Hepatocyte (in vitro differentiated cells): ENCODE data around the gene TM2D3. TPM values are rescaled to one million over a fixed set of nuclear protein-coding genes. Genes with fewer than 3 reads are reported as not detected.

Source experiments
- DNase-seq: peaks from one replicate; pipeline ENCODE4 v3.0.0-alpha.2; 2016; ENCODE audit warnings: low spot score
- H2AFZ ChIP-seq: fragments of 200-600 bp; sonication (generic); 2 replicates; pipeline ENCODE4 v1.6.0; 2016; ENCODE audit warnings: antibody characterized with exemption, mild to moderate bottlenecking
- H3K27ac ChIP-seq: fragments of 200-600 bp; sonication (generic); 2 replicates; pipeline ENCODE4 v1.5.1; 2016; ENCODE audit warnings: mild to moderate bottlenecking
- H3K27me3 ChIP-seq: fragments of 200-600 bp; sonication (generic); 2 replicates; pipeline ENCODE4 v1.6.1; 2016
- H3K36me3 ChIP-seq: fragments of 200-600 bp; sonication (generic); replicated peaks from 2 replicates; pipeline ENCODE4 v1.5.1; 2016; ENCODE audit warnings: low read depth; ENCODE audit not compliant: insufficient read depth
- H3K4me1 ChIP-seq: fragments of 200-600 bp; sonication (generic); 2 replicates; pipeline ENCODE4 v1.5.1; 2016; ENCODE audit warnings: mild to moderate bottlenecking, moderate library complexity; ENCODE audit not compliant: insufficient read depth
- H3K4me2 ChIP-seq: fragments of 200-600 bp; sonication (generic); 2 replicates; pipeline ENCODE4 v1.6.0; 2016
- H3K4me3 ChIP-seq: fragments of 200-600 bp; sonication (generic); 2 replicates; pipeline ENCODE4 v1.5.1; 2016; ENCODE audit warnings: mild to moderate bottlenecking
- H3K79me2 ChIP-seq: fragments of 200-600 bp; sonication (generic); 2 replicates; pipeline ENCODE4 v1.6.0; 2017; ENCODE audit warnings: mild to moderate bottlenecking
- H3K9me2 ChIP-seq: fragments of 200-600 bp; sonication (generic); replicated peaks from 2 replicates; pipeline ENCODE4 v1.6.0; 2017; ENCODE audit warnings: mild to moderate bottlenecking; ENCODE audit not compliant: insufficient read depth
- H3K9me3 ChIP-seq: fragments of 200-600 bp; sonication (generic); 2 replicates; pipeline ENCODE4 v1.5.1; 2016; ENCODE audit warnings: low read depth, mild to moderate bottlenecking
- H4K20me1 ChIP-seq: fragments of 200-600 bp; sonication (generic); 2 replicates; pipeline ENCODE4 v1.6.0; 2016; ENCODE audit warnings: mild to moderate bottlenecking; ENCODE audit not compliant: insufficient read depth, poor library complexity, severe bottlenecking
- EZH2 ChIP-seq: fragments of 200-600 bp; sonication (generic); IDR thresholded peaks from 2 replicates; pipeline ENCODE4 v1.6.1; 2016; ENCODE audit warnings: antibody characterized with exemption, mild to moderate bottlenecking, borderline replicate concordance
- EZH2phosphoT487 ChIP-seq: fragments of 200-600 bp; sonication (generic); IDR thresholded peaks from one replicate; pipeline ENCODE4 v1.6.1; 2018; ENCODE audit warnings: antibody characterized with exemption, mild to moderate bottlenecking, low read depth, moderate library complexity; ENCODE audit not compliant: unreplicated experiment, severe bottlenecking
- WGBS: methylation state at CpG from one replicate; pipeline ENCODE4 v1.1.6; 2016; ENCODE audit warnings: low lambda C conversion rate; ENCODE audit errors: missing lambda C conversion rate; 5-methylcytosine and 5-hydroxymethylcytosine counted together
- polyA plus RNA-seq: library from polyadenylated mRNA; unstranded; fragments of >200 nt; fragmentation: Nextera tagmentation; extraction: Ambion mirVana; gene quantifications from 2 replicates; pipeline ENCODE4 v1.2.1, GENCODE V29; 2016
- total RNA-seq: library from RNA; depleted of rRNA; stranded (reverse); fragments of >200 nt; gene quantifications from 2 replicates; pipeline ENCODE4 v1.2.3, GENCODE V29; 2014
- TF ChIP-seq, protein P1 (sequence below): fragments of 200-600 bp; sonication (generic); IDR thresholded peaks from 2 replicates; pipeline ENCODE4 v1.5.1; 2016; ENCODE audit warnings: antibody characterized with exemption, mild to moderate bottlenecking; ENCODE audit not compliant: poor library complexity

The TM2D3 gene
- total and polyA plus RNA-seq, 2 experiments from 2014 or later, result 41.9 to 55.7 TPM

DNA sequence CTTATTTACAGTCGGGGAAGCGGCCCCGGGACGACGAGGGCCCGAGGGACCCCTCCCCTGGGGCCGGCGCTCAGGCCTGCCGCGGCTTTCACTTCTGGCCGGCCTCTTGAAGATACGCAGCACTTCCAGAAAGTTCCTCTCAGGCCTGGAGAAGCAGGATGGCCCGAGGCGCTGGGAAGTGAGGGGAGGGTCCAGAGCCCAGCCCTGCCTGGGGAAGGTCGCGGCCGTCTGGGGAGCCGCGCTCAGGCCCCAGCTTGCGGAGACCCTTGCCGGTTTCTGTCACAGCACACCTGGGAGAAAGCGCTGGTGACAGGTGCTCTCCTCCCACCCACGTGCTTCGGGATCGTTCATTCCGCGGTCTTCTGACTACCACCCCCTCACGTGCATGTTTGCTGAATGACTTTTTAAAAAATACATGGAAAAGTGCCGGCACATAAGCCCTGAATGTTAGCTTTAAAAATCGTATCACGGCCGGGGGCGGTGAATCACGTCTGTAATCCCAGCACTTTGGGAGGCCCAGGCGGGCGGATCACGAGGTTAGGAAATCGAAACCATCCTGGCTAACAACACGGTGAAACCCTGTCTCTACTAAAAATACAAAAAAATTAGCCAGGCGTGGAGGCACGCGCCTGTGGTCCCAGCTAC is 727 bp upstream of the TM2D3 start:
- DNase-seq, result no peak
- H3K27ac ChIP-seq, result peak overlapping the region; percentile 96
- H4K20me1 ChIP-seq, result no peaks in the 10 kb centered on the region
- peak overlapping the region; percentile 47 for H3K4me3 ChIP-seq
- peaks cover 17% of the 10 kb centered on the region for H3K4me1 ChIP-seq
- H3K27me3 ChIP-seq, result no peaks in the 10 kb centered on the region
- H3K9me3 ChIP-seq, result no peaks in the 10 kb centered on the region
- H3K36me3 ChIP-seq, result no peaks in the 10 kb centered on the region
- H3K9me2 ChIP-seq, result no peaks in the 10 kb centered on the region
- 50% methylated on average over 41 of the region's 42 CpGs for WGBS
- peak overlapping the region; percentile 95 for H3K4me2 ChIP-seq
- peaks cover 42% of the 10 kb centered on the region for H3K79me2 ChIP-seq
- H2AFZ ChIP-seq, result peak overlapping the region; percentile 61
- TF ChIP-seq EZH2 (no peak), EZH2phosphoT487 (no peak)
- TF ChIP-seq, protein P1, sequence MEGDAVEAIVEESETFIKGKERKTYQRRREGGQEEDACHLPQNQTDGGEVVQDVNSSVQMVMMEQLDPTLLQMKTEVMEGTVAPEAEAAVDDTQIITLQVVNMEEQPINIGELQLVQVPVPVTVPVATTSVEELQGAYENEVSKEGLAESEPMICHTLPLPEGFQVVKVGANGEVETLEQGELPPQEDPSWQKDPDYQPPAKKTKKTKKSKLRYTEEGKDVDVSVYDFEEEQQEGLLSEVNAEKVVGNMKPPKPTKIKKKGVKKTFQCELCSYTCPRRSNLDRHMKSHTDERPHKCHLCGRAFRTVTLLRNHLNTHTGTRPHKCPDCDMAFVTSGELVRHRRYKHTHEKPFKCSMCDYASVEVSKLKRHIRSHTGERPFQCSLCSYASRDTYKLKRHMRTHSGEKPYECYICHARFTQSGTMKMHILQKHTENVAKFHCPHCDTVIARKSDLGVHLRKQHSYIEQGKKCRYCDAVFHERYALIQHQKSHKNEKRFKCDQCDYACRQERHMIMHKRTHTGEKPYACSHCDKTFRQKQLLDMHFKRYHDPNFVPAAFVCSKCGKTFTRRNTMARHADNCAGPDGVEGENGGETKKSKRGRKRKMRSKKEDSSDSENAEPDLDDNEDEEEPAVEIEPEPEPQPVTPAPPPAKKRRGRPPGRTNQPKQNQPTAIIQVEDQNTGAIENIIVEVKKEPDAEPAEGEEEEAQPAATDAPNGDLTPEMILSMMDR, result no peak

- peak overlapping the region; percentile 52 for H2AFZ ChIP-seq
- H4K20me1 ChIP-seq, result no peaks in the 10 kb centered on the region
- H3K9me3 ChIP-seq, result no peaks in the 10 kb centered on the region
- peaks cover 52% of the 10 kb centered on the region for H3K79me2 ChIP-seq
- WGBS, result under 1% methylated on average over 27 of the region's 32 CpGs
- peak overlapping the region; percentile 83 for H3K4me2 ChIP-seq
- H3K4me3 ChIP-seq, result peak overlapping the region; percentile 75
- no peaks in the 10 kb centered on the region for H3K27me3 ChIP-seq
- H3K9me2 ChIP-seq, result no peaks in the 10 kb centered on the region
- TF ChIP-seq EZH2 (no peak), EZH2phosphoT487 (no peak)
- TF ChIP-seq, protein P1, result no peak
- H3K4me1 ChIP-seq, result peaks cover 17% of the 10 kb centered on the region
- H3K27ac ChIP-seq, result peak overlapping the region; percentile 96
- no peaks in the 10 kb centered on the region for H3K36me3 ChIP-seq
- DNase-seq, result no peak
Measured at GRCh38 chr15:101651554-101652097, 555 bp downstream of the TM2D3 start.

DNA sequence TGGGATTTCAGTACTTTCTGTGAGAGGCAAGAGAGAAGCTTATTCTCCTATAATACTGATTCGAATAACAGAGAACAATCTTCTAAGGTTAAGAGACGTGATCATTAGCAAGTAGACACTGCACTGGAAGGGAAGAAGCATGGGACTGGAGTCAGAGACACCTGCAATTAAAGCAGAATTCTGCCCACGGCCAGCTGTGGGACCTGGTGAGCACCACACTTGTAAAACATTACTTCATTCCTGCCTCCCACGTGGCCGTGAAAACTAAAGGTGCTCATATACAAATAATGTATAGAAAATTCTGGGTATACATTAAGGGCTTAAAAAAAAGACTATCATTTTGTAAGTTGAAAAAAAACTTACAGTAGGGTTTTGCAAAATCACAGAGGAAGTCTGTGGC is 2.0 kb downstream of the TM2D3 start:
- peaks cover 17% of the 10 kb centered on the region for H3K4me1 ChIP-seq
- H3K4me2 ChIP-seq, result peak overlapping the region; percentile 83
- no peaks in the 10 kb centered on the region for H4K20me1 ChIP-seq
- H3K36me3 ChIP-seq, result peaks cover 3% of the 10 kb centered on the region
- no peak overlapping the region for H3K4me3 ChIP-seq
- WGBS, result 78% methylated on average over 5 of the region's 5 CpGs
- no peaks in the 10 kb centered on the region for H3K9me2 ChIP-seq
- H3K79me2 ChIP-seq, result peaks cover 55% of the 10 kb centered on the region
- H2AFZ ChIP-seq, result no peak overlapping the region
- H3K27me3 ChIP-seq, result no peaks in the 10 kb centered on the region
- TF ChIP-seq EZH2phosphoT487, result no peak
- TF ChIP-seq, protein P1, result no peak
- TF ChIP-seq EZH2, result no peak
- DNase-seq, result no peak
- no peak overlapping the region for H3K27ac ChIP-seq
- no peaks in the 10 kb centered on the region for H3K9me3 ChIP-seq
